Anterior cingulate cortex (tissue), 58 donors: Measurements from ENCODE around the gene RNF157.
"Not testable (repeated sequence)": the region's sequence is repeated elsewhere in the genome, so short reads cannot be mapped to it uniquely, and the experiment has no call there.

ENCODE experiments used
- DNase-seq, 58 donors: peaks; one replicate each; lab custom pipeline; 2025; lab: John Stamatoyannopoulos, UW

RNF157 gene

DNA sequence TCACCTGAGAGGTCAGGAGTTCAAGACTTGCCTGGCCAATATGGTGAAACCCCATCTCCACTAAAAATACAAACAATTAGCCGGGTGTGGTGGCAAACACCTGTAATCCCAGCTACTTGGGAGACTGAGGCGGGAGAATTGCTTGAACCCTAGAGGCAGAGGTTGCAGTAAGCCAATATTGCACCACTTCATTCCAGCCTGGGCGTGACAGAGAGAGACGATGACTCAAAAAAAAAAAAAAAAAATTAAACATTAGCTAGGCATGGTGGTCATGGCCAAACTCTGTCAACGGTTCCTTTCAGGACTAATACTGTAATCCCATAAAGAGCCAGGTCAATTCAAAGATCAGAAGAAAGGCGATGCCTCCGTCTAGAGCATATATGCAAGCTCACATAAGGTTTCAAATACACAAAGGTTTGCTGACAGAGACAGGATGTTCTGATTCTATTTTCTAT is 2.4 kb downstream of the RNF157 start:
- DNase-seq, result no peak

DNA sequence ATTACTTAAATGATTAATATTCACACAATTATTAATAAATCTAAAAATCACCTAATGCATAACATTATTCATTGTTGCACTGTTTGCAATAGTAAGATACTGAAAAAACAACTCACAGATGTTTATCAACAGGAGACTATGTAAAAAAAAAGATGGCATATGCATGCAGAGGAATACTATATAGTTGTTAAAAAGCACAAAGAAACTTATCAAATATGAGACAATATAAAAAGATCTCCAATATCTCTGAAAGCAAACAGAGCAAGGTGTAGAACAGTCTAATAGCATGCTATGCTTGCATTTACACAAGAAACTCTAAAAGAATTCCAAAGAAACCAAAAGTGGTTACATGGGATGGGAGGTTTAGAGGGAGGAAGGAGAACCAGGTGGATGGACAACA is 3.7 kb downstream of the RNF157 start:
- no peak for DNase-seq

GRCh38 chr17:76235883-76236282 is 4.4 kb downstream of the RNF157 start:
- no peak for DNase-seq

GRCh38 chr17:76234354-76234679 is 6.0 kb downstream of the RNF157 start:
- no peak for DNase-seq

- no peak for DNase-seq
Observed at GRCh38 chr17:76233588-76234353, 6.5 kb downstream of the RNF157 start.

DNA sequence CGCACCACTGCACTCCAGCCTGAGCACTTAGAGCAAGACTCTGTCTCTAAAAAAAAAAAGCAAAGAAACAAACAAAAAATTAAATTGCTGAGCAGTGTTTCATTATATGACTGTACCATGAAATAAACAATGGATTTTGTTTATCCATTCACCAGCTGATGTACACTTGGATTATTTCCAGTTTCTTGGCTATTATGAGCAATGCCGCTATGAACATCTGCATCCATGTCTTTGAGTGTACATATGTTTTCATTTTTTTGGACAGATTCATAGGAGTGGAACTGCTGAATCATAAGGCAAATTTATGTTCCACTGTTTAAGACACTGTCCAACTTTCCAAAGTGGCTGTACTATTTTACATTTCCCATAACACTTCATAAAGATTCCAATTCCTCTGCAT is 8.0 kb downstream of the RNF157 start:
- DNase-seq, result no peak

DNA sequence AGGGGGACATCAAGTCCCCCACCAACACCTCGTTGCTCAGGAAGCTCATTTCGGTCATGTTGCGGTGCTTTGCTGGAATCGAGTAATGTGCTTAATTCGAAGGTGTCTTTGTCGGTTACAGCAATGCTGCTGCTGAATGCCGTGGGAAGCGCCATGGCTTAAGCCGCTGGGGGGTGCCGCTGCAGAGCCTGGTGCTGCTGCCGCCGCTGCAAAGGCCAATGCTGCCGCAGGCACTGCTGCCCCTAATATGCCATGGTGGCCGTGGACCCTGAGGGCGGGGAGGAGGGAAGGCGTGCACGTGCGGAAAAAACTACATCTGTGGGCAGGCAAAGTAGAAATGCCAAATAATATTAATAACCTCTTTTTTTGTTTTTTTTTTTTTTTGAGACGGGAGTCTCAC is 13.5 kb downstream of the RNF157 start:
- DNase-seq, result not testable (repeated sequence)

DNA sequence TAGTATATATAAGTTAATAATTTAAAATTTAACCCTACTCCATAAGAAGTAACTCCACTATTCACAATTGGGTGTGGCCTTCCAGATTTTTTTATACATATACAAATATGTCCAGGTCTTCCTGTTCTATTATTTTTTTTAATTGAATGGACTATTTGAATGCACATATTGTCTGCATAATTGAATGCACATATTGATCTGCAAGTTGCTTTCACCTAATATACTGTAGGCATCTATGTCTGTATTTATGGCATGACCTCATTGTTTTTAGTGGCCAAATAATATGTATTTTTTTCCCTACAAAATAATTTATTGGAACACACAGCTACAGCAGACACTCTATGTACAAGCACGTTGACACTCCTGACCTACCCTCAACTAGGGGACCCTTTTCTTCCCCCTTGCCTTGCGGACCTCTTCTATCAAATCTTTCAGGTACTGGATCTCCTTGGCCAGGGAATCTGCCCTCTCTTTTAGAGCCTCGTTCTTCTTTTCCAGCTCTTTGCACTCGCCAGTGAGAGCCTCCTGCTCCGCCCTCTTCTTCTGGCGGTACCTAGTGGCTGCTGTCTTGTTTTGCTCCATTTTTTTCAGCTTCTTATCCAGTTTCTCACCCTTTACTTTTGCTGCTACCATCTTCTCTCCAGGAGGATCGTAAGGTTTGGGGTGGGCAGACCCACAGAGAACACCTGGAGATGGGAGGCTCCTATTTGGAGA is 14.8 kb downstream of the RNF157 start:
- not testable (repeated sequence) for DNase-seq

GRCh38 chr17:76223802-76224201 is 16.5 kb downstream of the RNF157 start:
- no peak for DNase-seq

GRCh38 chr17:76219670-76220383 is 20.5 kb downstream of the RNF157 start:
- DNase-seq, result no peak

GRCh38 chr17:76217081-76217480 is 23.2 kb downstream of the RNF157 start:
- DNase-seq, result no peak

- no peak for DNase-seq
Observed at GRCh38 chr17:76213491-76213890, 26.8 kb downstream of the RNF157 start.

- DNase-seq, result no peak
Observed at GRCh38 chr17:76208120-76208519, 32.2 kb downstream of the RNF157 start.

DNA sequence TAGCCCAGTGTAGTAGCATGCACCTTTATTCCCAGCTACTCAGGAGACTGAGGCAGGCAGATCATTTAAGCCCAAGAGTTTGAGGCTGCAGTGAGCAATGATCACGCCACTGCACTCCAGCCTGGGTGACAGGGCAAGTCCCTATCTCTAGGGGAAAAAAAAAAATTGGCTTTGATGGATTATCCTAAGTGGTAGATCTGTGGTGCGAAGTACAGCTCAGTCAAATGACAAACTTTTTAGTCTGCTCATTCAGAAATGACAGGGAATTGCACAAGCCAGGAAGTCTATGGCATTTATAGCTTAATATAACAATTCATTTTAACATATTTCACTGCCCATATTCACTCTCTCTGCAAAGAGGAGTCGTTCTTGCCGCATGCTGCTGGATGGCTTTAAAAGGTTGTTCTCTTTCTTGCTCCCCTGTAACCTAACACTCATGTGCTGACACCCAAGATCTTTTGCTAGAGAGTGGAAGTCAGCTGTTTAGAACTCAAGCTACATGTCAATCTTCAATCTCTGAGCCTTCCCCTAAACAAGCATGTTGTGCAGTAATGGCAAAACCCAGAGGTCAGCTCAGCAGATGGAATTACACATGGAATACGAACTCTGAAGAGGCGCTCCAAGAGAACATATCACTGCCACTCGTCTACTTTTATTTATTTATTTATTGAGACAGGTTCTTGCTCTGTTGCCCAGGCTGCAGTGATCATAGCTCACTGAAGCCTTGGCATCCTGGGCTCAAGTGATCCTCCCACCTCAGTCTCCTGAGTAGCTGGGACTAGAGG is 32.8 kb downstream of the RNF157 start:
- DNase-seq, result no peak

GRCh38 chr17:76205542-76206144 is 34.6 kb downstream of the RNF157 start:
- not testable (repeated sequence) for DNase-seq

DNA sequence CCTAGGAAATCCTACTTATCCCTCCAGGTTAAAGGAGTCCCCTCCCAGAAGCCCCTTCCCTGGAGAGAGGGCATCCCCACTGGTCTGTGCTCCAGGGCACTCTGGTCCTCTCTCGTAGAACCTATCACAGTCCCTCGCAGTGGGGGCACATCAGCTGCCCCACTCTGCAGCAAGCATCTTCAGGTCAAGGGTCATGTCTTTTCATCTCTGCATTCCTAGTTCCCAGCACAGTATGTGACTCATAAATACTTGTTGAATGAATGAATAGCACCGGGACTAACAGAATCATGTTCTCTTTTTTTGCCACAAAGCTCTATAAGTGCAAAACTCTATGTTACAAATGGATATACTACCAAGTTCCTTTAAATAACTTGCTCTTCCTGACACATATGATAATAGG is 36.0 kb downstream of the RNF157 start:
- no peak for DNase-seq

GRCh38 chr17:76200354-76200753 is 39.9 kb downstream of the RNF157 start:
- no peak for DNase-seq

- DNase-seq, result no peak
Observed at GRCh38 chr17:76199469-76199868, 40.8 kb downstream of the RNF157 start.

GRCh38 chr17:76198702-76199101 is 41.6 kb downstream of the RNF157 start:
- no peak for DNase-seq

DNA sequence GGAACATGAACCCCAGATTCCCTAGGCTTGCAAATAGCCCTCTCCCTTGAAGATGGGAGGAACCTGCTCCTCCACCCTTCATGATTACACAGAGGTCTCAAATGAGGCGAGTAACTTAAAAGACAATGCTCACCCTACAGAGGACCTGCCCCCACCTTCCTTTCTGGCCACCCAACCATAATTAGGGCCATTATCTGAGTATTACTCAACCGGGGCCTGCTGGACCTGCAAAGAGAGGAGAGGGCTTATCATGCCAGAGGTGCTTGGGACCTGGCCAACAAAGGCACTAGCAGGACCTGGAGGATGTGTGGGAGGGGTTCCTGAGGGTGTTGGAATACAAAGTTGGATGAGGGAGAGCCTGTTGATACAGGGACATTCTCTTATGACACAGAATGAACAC is 42.4 kb downstream of the RNF157 start:
- DNase-seq, result no peak
